Right atrium auricular region (tissue), 2 donors: ENCODE measurements around the gene PC. TPM values are rescaled to one million over a fixed set of nuclear protein-coding genes. Genes with fewer than 3 reads are reported as not detected.

Source experiments
- DNase-seq: peaks from one replicate; pipeline ENCODE4 v3.0.0-alpha.2; 2019; ENCODE audit warnings: low spot score
- H3K27ac ChIP-seq, 2 donors: fragments of 200-600 bp; sonication (generic); 1 replicate in 1 of 2; 2 replicates in 1 of 2; pipeline ENCODE4 v1.5.1; 2016 to 2019
- H3K27me3 ChIP-seq, 2 donors: fragments of 200-600 bp; sonication (generic); one replicate each; pipeline versions ENCODE4 v1.5.1 to v1.6.0; 2017 to 2019
- H3K36me3 ChIP-seq: fragments of 200-600 bp; sonication (generic); one replicate; pipeline ENCODE4 v1.5.1; 2016
- H3K4me1 ChIP-seq, 2 donors: fragments of 200-600 bp; sonication (generic); one replicate each; pipeline versions ENCODE4 v1.5.1 to v1.6.0; 2017 to 2019
- H3K4me3 ChIP-seq, 2 donors: fragments of 200-600 bp; sonication (generic); 1 replicate in 1 of 2; 2 replicates in 1 of 2; pipeline ENCODE4 v1.5.1; 2017 to 2019; ENCODE audit warnings: mild to moderate bottlenecking in 1 of 2, moderate library complexity in 1 of 2
- H3K9me3 ChIP-seq, 2 donors: fragments of 200-600 bp; sonication (generic); one replicate each; pipeline ENCODE4 v1.5.1; 2019
- total RNA-seq, 2 donors: library from RNA; depleted of rRNA; stranded (reverse); fragments of >200 nt; gene quantifications; one replicate each; pipeline ENCODE4 v1.1.0, GENCODE V29; 2016
- TF ChIP-seq, protein P1 (sequence below), 2 donors: fragments of 200-600 bp; sonication (generic); IDR thresholded peaks; one replicate each; pipeline ENCODE4 v1.5.1; 2019; ENCODE audit warnings: antibody characterized with exemption in 2 of 2

Gene PC
- total RNA-seq, 2 donors from 2014 or later: 8.6 to 9.3 TPM

DNA sequence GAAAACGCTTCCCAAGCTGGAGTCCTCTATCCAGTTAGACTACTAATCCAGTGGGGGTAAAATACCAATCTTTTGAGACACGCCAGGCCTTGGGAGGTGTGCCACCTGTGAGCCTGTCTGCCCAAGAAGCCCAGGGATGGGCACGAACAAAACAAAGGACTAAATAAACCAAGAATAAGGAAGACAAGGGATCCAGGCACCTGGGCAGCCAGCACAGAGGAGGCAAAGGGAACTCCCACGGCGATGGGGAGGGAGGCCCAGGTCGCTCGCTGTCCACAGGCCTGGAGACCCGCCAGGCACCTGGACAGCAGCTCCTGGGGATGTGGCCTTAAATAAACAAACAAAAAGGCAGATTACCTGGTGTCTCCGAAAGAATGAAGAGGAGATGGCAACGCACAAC is 69.9 kb downstream of the PC start:
- no peak for DNase-seq
- Histone ChIP-seq H3K9me3 (no peaks in the 10 kb centered on the region), H3K27ac (no peak overlapping the region), H3K4me3 (no peak overlapping the region), H3K36me3 (no peaks in the 10 kb centered on the region), H3K4me1 (peaks cover 0 to 6% of the 10 kb centered on the region in 2 donors), H3K27me3 (no peaks in the 10 kb centered on the region)
- TF ChIP-seq, protein P1, sequence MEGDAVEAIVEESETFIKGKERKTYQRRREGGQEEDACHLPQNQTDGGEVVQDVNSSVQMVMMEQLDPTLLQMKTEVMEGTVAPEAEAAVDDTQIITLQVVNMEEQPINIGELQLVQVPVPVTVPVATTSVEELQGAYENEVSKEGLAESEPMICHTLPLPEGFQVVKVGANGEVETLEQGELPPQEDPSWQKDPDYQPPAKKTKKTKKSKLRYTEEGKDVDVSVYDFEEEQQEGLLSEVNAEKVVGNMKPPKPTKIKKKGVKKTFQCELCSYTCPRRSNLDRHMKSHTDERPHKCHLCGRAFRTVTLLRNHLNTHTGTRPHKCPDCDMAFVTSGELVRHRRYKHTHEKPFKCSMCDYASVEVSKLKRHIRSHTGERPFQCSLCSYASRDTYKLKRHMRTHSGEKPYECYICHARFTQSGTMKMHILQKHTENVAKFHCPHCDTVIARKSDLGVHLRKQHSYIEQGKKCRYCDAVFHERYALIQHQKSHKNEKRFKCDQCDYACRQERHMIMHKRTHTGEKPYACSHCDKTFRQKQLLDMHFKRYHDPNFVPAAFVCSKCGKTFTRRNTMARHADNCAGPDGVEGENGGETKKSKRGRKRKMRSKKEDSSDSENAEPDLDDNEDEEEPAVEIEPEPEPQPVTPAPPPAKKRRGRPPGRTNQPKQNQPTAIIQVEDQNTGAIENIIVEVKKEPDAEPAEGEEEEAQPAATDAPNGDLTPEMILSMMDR (IDR thresholded peaks at IDR 0.05): no peak

DNA sequence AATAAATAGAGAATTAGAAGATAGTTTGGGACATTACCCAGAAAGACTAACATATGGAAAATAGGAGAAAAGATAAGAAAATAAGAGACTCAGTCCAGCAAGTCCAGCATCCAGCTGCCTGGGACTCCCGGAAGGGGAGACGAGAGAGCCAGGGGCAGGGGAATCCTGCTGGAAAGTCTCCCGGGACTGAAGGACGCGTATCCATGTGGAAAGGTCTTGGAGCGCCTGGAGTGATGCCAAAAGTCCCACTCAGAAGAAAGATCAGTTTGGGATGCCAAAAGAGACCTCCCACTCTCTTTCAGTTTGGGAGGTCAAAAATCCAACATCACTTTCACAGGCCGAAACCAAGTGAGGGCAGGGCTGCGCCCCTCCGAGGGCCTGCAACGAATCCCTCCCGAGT is 70.7 kb downstream of the PC start:
- no peak overlapping the region for H3K4me3 ChIP-seq
- TF ChIP-seq, protein P1 (IDR thresholded peaks at IDR 0.05): no peak
- H3K4me1 ChIP-seq: peaks cover 0 to 12% of the 10 kb centered on the region in 2 donors
- H3K27ac ChIP-seq: no peak overlapping the region
- H3K36me3 ChIP-seq: no peaks in the 10 kb centered on the region
- H3K9me3 ChIP-seq: no peaks in the 10 kb centered on the region
- no peak for DNase-seq
- no peaks in the 10 kb centered on the region for H3K27me3 ChIP-seq

DNA sequence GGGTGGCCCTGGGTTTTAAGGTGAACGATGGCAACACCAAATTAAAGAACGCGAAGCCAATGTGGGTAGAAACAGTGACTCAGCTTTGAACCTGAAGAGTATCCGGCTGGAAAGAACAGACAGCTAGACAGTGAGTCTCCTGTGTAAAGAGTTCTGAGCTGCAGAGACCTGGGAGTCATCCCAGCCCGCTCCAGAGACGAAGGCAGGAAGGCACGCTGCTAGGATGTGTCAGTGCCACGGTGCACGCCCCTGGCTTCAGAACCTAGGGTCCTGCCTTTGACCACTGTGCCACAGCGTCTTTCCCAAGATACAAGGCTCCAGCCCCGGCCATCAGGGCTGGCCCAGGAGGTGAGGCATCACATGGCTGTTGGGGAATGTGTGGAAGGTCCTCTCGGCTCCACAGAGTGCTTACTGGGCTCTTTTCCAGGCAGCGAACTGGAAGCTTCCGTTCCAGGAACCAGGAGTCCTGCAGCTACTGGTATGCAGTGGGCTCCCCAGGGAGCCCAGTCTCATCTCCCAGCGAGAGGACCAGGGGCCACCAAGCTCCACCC is 71.4 kb downstream of the PC start:
- Histone ChIP-seq H3K4me1 (peaks cover 0 to 13% of the 10 kb centered on the region in 2 donors), H3K27me3 (no peaks in the 10 kb centered on the region), H3K9me3 (no peaks in the 10 kb centered on the region), H3K36me3 (no peaks in the 10 kb centered on the region), H3K4me3 (no peak overlapping the region), H3K27ac (no peak overlapping the region)
- DNase-seq: no peak
- TF ChIP-seq, protein P1 (IDR thresholded peaks at IDR 0.05): no peak

DNA sequence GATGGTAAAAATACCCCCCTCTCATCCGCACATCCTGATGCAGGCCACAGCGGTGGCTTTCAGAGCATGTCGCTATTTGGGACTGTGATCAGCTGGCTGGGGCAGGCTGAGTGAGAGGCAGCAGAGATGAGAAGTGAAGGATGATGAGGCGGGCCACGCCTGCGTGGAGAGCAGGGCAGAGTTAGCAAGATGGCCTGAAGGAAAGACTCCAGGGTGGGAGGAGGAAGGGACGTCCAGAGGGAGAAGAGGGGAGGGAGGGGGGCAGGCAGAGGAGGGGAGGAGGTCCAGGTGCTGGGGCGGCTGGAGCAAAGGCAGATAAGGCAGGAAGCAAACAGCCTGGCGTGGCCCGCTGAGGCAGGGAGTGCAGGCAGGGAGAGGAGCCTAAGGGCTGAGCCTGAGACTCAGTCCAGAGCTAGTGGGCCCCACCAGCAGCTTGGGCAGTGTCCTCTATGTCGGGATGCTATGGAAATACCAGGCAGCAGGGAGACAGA is 72.2 kb downstream of the PC start:
- H3K27ac ChIP-seq: no peak overlapping the region
- no peaks in the 10 kb centered on the region for H3K9me3 ChIP-seq

DNA sequence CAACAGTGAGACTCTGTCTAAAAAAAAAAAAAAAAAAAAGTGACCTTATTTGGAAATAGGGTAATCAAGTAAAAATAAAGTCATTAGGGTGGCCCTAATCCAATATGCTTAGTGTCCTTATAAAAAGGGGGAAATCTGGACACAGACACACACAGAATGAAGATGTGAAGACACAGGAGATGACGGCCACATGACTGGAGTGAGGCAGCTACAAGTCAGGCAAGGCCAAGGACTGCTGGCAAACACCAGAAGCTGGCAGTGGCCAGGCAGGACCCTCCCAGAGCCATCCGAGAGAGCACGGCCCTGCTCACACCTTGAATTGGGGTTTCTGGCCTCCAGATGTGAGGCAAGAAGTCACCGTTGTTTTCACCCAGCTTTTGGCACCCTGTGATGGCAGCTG is 72.7 kb downstream of the PC start:
- no peaks in the 10 kb centered on the region for H3K36me3 ChIP-seq
- DNase-seq: no peak
- TF ChIP-seq, protein P1 (IDR thresholded peaks at IDR 0.05): no peak
- H3K27me3 ChIP-seq: no peaks in the 10 kb centered on the region
- no peak overlapping the region for H3K4me3 ChIP-seq
- H3K9me3 ChIP-seq: no peaks in the 10 kb centered on the region
- no peak overlapping the region for H3K27ac ChIP-seq
- H3K4me1 ChIP-seq: peaks cover 0 to 19% of the 10 kb centered on the region in 2 donors

More for the DNA sequence above, 72.2 kb downstream of the PC start:
- peaks cover 0 to 14% of the 10 kb centered on the region in 2 donors for H3K4me1 ChIP-seq
- TF ChIP-seq, protein P1 (IDR thresholded peaks at IDR 0.05): no peak
- DNase-seq: no peak
- H3K4me3 ChIP-seq: no peak overlapping the region
- H3K36me3 ChIP-seq: no peaks in the 10 kb centered on the region
- H3K27me3 ChIP-seq: no peaks in the 10 kb centered on the region

DNA sequence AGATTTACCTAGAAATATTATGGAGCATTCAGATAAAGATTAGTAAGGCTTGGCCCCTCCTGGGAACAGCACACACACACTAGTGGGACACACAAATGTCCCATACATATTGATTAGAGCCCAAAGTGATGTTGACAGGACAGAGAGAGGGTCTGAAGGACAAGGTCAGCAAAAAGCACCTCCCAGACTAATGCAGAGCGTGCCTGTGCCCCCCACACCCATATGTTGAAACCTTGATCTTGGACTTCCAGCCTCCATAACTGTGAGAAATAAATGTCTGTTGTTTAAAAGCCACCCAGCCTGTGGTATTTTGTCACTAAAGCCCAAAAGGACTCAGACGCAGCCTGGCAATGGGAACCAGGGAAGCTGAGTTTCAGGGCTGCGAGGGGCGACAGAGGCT is 73.7 kb downstream of the PC start:
- no peak for DNase-seq
- Histone ChIP-seq H3K9me3 (no peaks in the 10 kb centered on the region), H3K27ac (no peak overlapping the region), H3K4me3 (no peak overlapping the region), H3K4me1 (peaks cover 0 to 25% of the 10 kb centered on the region in 2 donors), H3K27me3 (no peaks in the 10 kb centered on the region), H3K36me3 (no peaks in the 10 kb centered on the region)
- TF ChIP-seq, protein P1 (IDR thresholded peaks at IDR 0.05): no peak
